Neural cell (in vitro differentiated cells): Measurements from ENCODE around the gene CATSPERE.

ENCODE experiments used
- CTCF ChIP-seq: fragments of 450-650 bp; IDR thresholded peaks from 2 replicates; pipeline ENCODE4 v1.5.1; 2014; ENCODE audit warnings: antibody characterized with exemption, mild to moderate bottlenecking, moderate library complexity; ENCODE audit not compliant: poor library complexity, severe bottlenecking
- EZH2 ChIP-seq: fragments of 200-600, 300-800 bp; shearing (Covaris generic), sonication (generic); IDR thresholded peaks from 2 replicates; pipeline ENCODE4 v1.6.1; 2014; ENCODE audit warnings: antibody characterized with exemption, low read length, borderline replicate concordance, mild to moderate bottlenecking; ENCODE audit not compliant: insufficient read depth, poor library complexity, severe bottlenecking
- SMC3 ChIP-seq: fragments of 450-650 bp; conservative IDR thresholded peaks from 2 replicates; pipeline ENCODE4 v1.6.1; 2014; ENCODE audit warnings: antibody characterized with exemption, mild to moderate bottlenecking, moderate library complexity; ENCODE audit not compliant: poor library complexity
- TAF1 ChIP-seq: IDR thresholded peaks from 2 replicates; pipeline ENCODE4 v1.6.1; 2012; ENCODE audit warnings: low read depth

GRCh38 chr1:244590670-244591069, 129.6 kb downstream of the CATSPERE start:
- no peak for TF ChIP-seq CTCF
- no peak for TF ChIP-seq TAF1
- no peak for TF ChIP-seq SMC3
- TF ChIP-seq EZH2: no peak
